ENCODE results near the gene ABI1. TPM values are rescaled to one million over a fixed set of nuclear protein-coding genes. Genes with fewer than 3 reads are reported as not detected.

Gene ABI1
- total and polyA plus RNA-seq, 2 of the 13 experiments (the other 11 are each of a cell fraction or from before 2014, with no cell fraction given): 20.9 to 22.9 TPM

DNA sequence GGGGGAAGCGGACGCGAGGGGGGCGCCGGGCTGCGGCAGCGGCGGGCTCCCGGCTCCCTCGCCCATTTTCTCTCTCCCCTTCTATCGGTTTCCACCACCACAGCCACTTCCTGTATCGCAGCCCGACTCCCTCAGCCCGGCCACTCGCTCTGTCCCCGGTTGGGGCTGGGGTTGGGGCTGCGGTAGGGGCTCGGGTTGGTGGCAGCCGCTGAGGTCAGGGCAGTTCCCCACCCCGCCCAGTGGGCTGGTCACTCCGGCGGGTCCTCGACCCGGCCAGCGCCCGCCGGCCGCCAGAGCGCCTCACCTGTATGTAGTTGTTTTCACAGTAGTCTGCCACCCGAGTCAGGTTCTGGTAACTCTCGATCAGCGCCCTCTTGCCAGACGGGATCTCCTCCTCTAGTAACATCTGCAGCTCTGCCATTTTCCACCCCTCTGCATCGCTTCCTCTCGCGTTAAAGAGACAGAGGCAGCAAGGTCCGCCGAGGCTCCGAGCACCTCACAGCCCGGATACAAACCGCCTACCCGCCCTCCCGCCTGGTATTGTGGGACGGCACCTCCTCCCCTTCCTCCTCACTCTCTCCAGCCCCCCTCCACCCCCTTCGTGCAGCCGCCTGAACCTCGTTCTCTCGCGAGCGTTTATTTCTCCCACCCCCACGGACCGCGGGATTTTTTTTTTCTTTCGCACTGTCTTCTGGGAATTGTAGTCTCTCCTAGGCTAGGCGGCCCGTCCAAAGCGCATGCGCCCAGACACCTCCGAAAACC, at the start of gene ABI1 (continued):
- TF ChIP-seq XBP1 (CRISPR knock-in tag; IDR thresholded peaks at IDR 0.05) (no peak), ZNF878 (CRISPR knock-in tag; IDR thresholded peaks at IDR 0.05) (no peak), DNMT1 (CRISPR knock-in tag; IDR thresholded peaks at IDR 0.05) (no peak), U2AF2 (IDR thresholded peaks at IDR 0.05; ENCODE audit: low read depth, low read length) (no peak), ZNF510 (CRISPR knock-in tag; IDR thresholded peaks at IDR 0.05; ENCODE audit: low read depth) (no peak), SMARCC2 (IDR thresholded peaks at IDR 0.05) (no peak), CREBL2 (CRISPR knock-in tag; IDR thresholded peaks at IDR 0.05; ENCODE audit: borderline replicate concordance) (no peak), RFX1 (IDR thresholded peaks at IDR 0.05) (no peak), HNRNPL (IDR thresholded peaks at IDR 0.05; ENCODE audit: low read depth, low read length) (no peak), FOXO1 (CRISPR knock-in tag; IDR thresholded peaks at IDR 0.05) (0 out of 2 replicates have a peak, but pooled peaks have one; percentile 18), RBM22 (optimal IDR thresholded peaks at IDR 0.05; ENCODE audit: low read length) (no peak), THRA (CRISPR knock-in tag; IDR thresholded peaks at IDR 0.05; ENCODE audit: borderline replicate concordance) (no peak), AHR (CRISPR knock-in tag; IDR thresholded peaks at IDR 0.05) (no peak), ZNF747 (CRISPR knock-in tag; IDR thresholded peaks at IDR 0.05; ENCODE audit: borderline replicate concordance) (no peak; the same call in 1 of the 2 replicates), SALL1 (CRISPR knock-in tag; IDR thresholded peaks at IDR 0.05) (peak; percentile 75), MLLT10 (CRISPR knock-in tag; IDR thresholded peaks at IDR 0.05) (no peak), ZNF224 (CRISPR knock-in tag; IDR thresholded peaks at IDR 0.05) (no peak; the same call in 1 of the 2 replicates), HIVEP1 (CRISPR knock-in tag; IDR thresholded peaks at IDR 0.05) (no peak; the same call in 1 of the 2 replicates), ZNF431 (CRISPR knock-in tag; IDR thresholded peaks at IDR 0.05; ENCODE audit: borderline replicate concordance, low read depth) (peak; percentile 30; the same call in 1 of the 2 replicates), ZNF710 (CRISPR knock-in tag; IDR thresholded peaks at IDR 0.05; ENCODE audit: borderline replicate concordance) (peak; percentile 71; the same call in 1 of the 2 replicates), KLF12 (CRISPR knock-in tag; IDR thresholded peaks at IDR 0.05; ENCODE audit: borderline replicate concordance) (peak; percentile 53; the same call in 1 of the 2 replicates)
- TF ChIP-seq, protein P1, sequence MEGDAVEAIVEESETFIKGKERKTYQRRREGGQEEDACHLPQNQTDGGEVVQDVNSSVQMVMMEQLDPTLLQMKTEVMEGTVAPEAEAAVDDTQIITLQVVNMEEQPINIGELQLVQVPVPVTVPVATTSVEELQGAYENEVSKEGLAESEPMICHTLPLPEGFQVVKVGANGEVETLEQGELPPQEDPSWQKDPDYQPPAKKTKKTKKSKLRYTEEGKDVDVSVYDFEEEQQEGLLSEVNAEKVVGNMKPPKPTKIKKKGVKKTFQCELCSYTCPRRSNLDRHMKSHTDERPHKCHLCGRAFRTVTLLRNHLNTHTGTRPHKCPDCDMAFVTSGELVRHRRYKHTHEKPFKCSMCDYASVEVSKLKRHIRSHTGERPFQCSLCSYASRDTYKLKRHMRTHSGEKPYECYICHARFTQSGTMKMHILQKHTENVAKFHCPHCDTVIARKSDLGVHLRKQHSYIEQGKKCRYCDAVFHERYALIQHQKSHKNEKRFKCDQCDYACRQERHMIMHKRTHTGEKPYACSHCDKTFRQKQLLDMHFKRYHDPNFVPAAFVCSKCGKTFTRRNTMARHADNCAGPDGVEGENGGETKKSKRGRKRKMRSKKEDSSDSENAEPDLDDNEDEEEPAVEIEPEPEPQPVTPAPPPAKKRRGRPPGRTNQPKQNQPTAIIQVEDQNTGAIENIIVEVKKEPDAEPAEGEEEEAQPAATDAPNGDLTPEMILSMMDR (CRISPR knock-in tag; IDR thresholded peaks at IDR 0.05): no peak
- TF ChIP-seq, protein P2, sequence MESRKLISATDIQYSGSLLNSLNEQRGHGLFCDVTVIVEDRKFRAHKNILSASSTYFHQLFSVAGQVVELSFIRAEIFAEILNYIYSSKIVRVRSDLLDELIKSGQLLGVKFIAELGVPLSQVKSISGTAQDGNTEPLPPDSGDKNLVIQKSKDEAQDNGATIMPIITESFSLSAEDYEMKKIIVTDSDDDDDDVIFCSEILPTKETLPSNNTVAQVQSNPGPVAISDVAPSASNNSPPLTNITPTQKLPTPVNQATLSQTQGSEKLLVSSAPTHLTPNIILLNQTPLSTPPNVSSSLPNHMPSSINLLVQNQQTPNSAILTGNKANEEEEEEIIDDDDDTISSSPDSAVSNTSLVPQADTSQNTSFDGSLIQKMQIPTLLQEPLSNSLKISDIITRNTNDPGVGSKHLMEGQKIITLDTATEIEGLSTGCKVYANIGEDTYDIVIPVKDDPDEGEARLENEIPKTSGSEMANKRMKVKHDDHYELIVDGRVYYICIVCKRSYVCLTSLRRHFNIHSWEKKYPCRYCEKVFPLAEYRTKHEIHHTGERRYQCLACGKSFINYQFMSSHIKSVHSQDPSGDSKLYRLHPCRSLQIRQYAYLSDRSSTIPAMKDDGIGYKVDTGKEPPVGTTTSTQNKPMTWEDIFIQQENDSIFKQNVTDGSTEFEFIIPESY (CRISPR knock-in tag; IDR thresholded peaks at IDR 0.05): no peak
